ENCODE measurements around the gene TUBGCP6. TPM values are rescaled to one million over a fixed set of nuclear protein-coding genes. Genes with fewer than 3 reads are reported as not detected.

TUBGCP6 gene
- total RNA-seq, 4 donors from 2014 or later, result 20.3 to 44.3 (median 32.2) TPM

- H3K27ac ChIP-seq, result no peak overlapping the region
- H3K27me3 ChIP-seq, result peaks cover 0 to 62% (median 0%) of the 10 kb centered on the region in 4 donors
- WGBS, 2 donors, result 62 to 80% methylated on average over 10 to 11 of the region's 31 CpGs
- no peaks in the 10 kb centered on the region for H3K9me3 ChIP-seq
- no peaks in the 10 kb centered on the region for H3K36me3 ChIP-seq
- TF ChIP-seq POLR2A (IDR thresholded peaks at IDR 0.05), result no peak
- TF ChIP-seq CTCF (IDR thresholded peaks at IDR 0.05), result no peak
- intact Hi-C loops (cut with DNase I), result no loop called here
- no peak for DNase-seq
- H3K4me1 ChIP-seq, result peaks cover 16 to 29% (median 17%) of the 10 kb centered on the region in 3 donors
- H3K4me3 ChIP-seq, result no peak overlapping the region
Observed at GRCh38 chr22:50257451-50258360, 12.9 kb upstream of the TUBGCP6 start.

- no peak for TF ChIP-seq POLR2A (IDR thresholded peaks at IDR 0.05)
- TF ChIP-seq CTCF (IDR thresholded peaks at IDR 0.05), result no peak
- no peak for DNase-seq
- WGBS, 2 donors, result 41% methylated on average over 3 of the region's 16 CpGs; no CpG with 5 or more reads in 1 of the 2 donors
- Histone ChIP-seq H3K9me3 (no peaks in the 10 kb centered on the region), H3K36me3 (no peaks in the 10 kb centered on the region), H3K4me1 (peaks cover 9 to 27% (median 14%) of the 10 kb centered on the region in 3 donors), H3K27ac (no peak overlapping the region), H3K27me3 (peaks cover 0 to 55% (median 0%) of the 10 kb centered on the region in 4 donors), H3K4me3 (no peak overlapping the region)
- intact Hi-C loops (cut with DNase I), result no loop called here
Observed at GRCh38 chr22:50257041-50257440, 12.2 kb upstream of the TUBGCP6 start.

GRCh38 chr22:50256258-50256862 lies 11.5 kb upstream of the TUBGCP6 start:
- WGBS, 2 donors, result 70% methylated on average over 6 of the region's 12 CpGs; no CpG with 5 or more reads in 1 of the 2 donors
- no peak for DNase-seq
- Histone ChIP-seq H3K27me3 (peaks cover 0 to 48% (median 0%) of the 10 kb centered on the region in 4 donors), H3K4me1 (peaks cover 10 to 27% (median 11%) of the 10 kb centered on the region in 3 donors), H3K36me3 (no peaks in the 10 kb centered on the region), H3K4me3 (no peak overlapping the region), H3K9me3 (no peaks in the 10 kb centered on the region), H3K27ac (no peak overlapping the region)
- intact Hi-C loops (cut with DNase I), result no loop called here
- no peak for TF ChIP-seq POLR2A (IDR thresholded peaks at IDR 0.05)
- no peak for TF ChIP-seq CTCF (IDR thresholded peaks at IDR 0.05)

GRCh38 chr22:50255607-50256006 lies 10.8 kb upstream of the TUBGCP6 start:
- no peak for DNase-seq
- Histone ChIP-seq H3K4me3 (no peak overlapping the region), H3K4me1 (peaks cover 10 to 29% (median 10%) of the 10 kb centered on the region in 3 donors), H3K9me3 (no peaks in the 10 kb centered on the region), H3K27ac (no peak overlapping the region), H3K36me3 (no peaks in the 10 kb centered on the region), H3K27me3 (peaks cover 0 to 41% (median 0%) of the 10 kb centered on the region in 4 donors)
- intact Hi-C loops (cut with DNase I), result no loop called here
- TF ChIP-seq CTCF (IDR thresholded peaks at IDR 0.05), result no peak
- TF ChIP-seq POLR2A (IDR thresholded peaks at IDR 0.05), result no peak
- 73% methylated on average over 3 of the region's 17 CpGs; no CpG with 5 or more reads in 1 of the 2 donors for WGBS, 2 donors

- intact Hi-C loops (cut with DNase I), result no loop called here
- TF ChIP-seq CTCF (IDR thresholded peaks at IDR 0.05) (no peak), POLR2A (IDR thresholded peaks at IDR 0.05) (no peak)
- 80 to 100% methylated on average over 4 to 6 of the region's 19 CpGs for WGBS, 2 donors
- H3K4me3 ChIP-seq, result no peak overlapping the region
- peaks cover 0 to 36% (median 0%) of the 10 kb centered on the region in 4 donors for H3K27me3 ChIP-seq
- H3K27ac ChIP-seq, result no peak overlapping the region
- H3K36me3 ChIP-seq, result no peaks in the 10 kb centered on the region
- H3K9me3 ChIP-seq, result no peaks in the 10 kb centered on the region
- DNase-seq, result no peak
- H3K4me1 ChIP-seq, result peaks cover 11 to 29% (median 13%) of the 10 kb centered on the region in 3 donors
Observed at GRCh38 chr22:50255099-50255498, 10.3 kb upstream of the TUBGCP6 start.

Measured in esophagus squamous epithelium (tissue), 5 donors.